ENCODE data around the gene PLCB4.

PLCB4 gene

DNA sequence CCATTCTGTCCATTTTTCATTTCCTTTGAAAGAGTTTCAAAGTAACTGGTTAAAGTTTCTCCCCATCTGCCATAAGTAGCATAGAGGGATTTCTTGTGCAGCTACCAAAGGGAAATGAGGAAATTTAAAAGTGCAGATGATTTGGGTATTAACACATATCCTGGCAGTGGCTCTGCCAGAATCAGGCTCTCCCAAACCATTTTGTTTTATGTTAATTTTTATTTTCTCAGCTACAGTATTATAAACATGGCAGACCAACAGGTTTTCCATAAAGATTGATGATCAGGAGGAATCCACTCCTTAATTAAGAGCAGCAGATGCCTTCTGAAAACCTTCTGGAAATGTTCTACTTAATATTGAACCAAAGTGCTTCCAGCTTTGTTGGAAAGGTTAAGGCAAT is 13.9 kb downstream of the PLCB4 start:
- H3K4me3 ChIP-seq (replicated peaks; ENCODE audit: low read depth, low read length): no peak overlapping the region
- TF ChIP-seq, protein P1, sequence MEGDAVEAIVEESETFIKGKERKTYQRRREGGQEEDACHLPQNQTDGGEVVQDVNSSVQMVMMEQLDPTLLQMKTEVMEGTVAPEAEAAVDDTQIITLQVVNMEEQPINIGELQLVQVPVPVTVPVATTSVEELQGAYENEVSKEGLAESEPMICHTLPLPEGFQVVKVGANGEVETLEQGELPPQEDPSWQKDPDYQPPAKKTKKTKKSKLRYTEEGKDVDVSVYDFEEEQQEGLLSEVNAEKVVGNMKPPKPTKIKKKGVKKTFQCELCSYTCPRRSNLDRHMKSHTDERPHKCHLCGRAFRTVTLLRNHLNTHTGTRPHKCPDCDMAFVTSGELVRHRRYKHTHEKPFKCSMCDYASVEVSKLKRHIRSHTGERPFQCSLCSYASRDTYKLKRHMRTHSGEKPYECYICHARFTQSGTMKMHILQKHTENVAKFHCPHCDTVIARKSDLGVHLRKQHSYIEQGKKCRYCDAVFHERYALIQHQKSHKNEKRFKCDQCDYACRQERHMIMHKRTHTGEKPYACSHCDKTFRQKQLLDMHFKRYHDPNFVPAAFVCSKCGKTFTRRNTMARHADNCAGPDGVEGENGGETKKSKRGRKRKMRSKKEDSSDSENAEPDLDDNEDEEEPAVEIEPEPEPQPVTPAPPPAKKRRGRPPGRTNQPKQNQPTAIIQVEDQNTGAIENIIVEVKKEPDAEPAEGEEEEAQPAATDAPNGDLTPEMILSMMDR (IDR thresholded peaks at IDR 0.05; ENCODE audit: low read length, missing control alignments): no peak

DNA sequence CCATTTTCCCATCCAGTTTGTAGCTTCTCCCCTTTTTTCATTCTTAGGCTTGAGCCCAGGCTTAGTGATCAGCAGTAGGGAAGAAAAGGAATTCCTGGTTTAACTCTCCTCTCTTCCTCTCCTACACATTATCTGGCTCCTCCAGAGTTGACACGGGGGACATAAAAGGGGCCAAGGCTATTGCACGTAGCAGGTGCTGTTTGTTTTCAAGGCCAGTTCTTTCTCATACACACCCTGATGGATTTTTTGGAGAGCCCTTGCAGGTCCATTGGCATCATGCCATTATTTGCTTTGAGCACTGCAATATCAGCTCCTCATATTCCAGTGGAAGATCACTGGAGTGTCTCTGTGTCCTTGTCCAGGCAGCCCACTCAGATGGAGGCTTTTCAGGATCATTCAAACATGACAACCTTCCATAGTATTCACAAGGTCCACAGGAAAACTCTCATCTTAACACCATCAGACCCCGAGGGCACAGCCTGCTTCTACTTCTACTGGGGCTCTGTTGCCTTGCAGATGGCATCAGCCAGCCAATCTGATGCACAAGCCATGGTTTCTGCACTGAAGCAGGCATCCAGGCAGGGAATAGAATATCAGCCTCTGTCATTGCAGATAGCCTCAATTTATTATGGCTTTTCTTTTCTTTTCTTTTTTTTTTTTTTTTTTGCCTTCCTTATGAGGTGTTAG is 18.8 kb downstream of the PLCB4 start:
- TF ChIP-seq, protein P1 (IDR thresholded peaks at IDR 0.05; ENCODE audit: low read length, missing control alignments): no peak
- no peak overlapping the region for H3K4me3 ChIP-seq (replicated peaks; ENCODE audit: low read depth, low read length)
- no peak for DNase-seq (ENCODE audit: low read depth)

More for the DNA sequence above, 13.9 kb downstream of the PLCB4 start:
- DNase-seq (ENCODE audit: low read depth): no peak

DNA sequence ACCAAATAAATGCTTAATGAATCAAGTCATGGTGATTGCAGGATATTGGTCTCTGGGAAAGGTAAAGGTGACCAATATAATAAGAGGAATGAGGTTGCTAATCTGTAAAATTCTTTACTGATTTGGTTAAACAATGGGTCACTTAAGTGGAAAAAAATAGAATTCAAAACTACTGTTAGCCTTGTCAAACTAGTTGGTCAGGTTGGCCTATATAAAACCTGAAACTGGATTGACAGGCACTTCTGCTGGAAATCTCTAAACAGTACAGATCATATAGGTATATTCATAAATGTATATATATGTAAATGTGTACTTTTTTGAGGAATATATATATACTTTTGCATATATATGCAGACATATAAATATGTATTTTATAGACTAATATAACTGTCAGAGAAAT is 19.7 kb downstream of the PLCB4 start:
- DNase-seq (ENCODE audit: low read depth): no peak
- no peak overlapping the region for H3K4me3 ChIP-seq (replicated peaks; ENCODE audit: low read depth, low read length)
- TF ChIP-seq, protein P1 (IDR thresholded peaks at IDR 0.05; ENCODE audit: low read length, missing control alignments): no peak

DNA sequence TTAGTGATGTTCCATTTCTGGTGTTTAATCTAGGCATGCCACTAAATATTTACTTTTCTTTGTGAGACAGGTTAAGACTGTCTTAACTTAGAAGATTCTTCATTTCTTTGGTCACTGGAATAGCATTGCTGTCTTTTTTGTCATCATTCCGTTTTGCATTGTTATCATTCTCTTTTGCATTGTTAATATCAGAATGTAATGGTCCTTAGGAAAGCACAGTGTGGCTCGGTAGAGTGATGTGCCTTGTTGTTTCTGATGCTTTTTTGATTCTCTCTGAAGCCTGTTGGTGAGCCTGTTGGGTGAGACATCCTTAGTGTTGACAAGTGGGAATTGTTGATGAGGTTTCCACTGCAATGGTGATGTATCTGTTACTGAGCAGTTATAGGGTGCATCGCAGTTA is 23.2 kb downstream of the PLCB4 start:
- no peak for DNase-seq (ENCODE audit: low read depth)
- no peak overlapping the region for H3K4me3 ChIP-seq (replicated peaks; ENCODE audit: low read depth, low read length)
- TF ChIP-seq, protein P1 (IDR thresholded peaks at IDR 0.05; ENCODE audit: low read length, missing control alignments): no peak

DNA sequence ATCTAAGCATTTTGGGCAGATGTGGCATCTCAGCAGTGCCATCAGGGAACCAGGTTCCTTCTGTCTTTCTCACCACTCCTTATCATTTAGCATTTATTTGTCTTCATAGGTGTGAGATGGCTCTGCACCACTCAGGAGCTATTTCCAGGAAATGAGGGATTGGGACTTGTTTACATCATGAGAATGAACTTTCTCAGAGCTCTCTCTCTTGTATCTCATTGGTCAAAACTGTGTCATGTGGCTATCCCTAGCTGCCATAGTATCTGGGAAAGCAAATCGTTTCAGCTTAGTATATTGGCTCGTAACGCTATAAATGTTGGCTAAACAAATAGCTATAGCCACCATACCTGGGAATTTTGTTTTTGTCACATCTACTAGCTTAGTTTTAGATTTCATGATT is 23.8 kb downstream of the PLCB4 start:
- TF ChIP-seq, protein P1 (IDR thresholded peaks at IDR 0.05; ENCODE audit: low read length, missing control alignments): no peak
- DNase-seq (ENCODE audit: low read depth): no peak
- no peak overlapping the region for H3K4me3 ChIP-seq (replicated peaks; ENCODE audit: low read depth, low read length)

DNA sequence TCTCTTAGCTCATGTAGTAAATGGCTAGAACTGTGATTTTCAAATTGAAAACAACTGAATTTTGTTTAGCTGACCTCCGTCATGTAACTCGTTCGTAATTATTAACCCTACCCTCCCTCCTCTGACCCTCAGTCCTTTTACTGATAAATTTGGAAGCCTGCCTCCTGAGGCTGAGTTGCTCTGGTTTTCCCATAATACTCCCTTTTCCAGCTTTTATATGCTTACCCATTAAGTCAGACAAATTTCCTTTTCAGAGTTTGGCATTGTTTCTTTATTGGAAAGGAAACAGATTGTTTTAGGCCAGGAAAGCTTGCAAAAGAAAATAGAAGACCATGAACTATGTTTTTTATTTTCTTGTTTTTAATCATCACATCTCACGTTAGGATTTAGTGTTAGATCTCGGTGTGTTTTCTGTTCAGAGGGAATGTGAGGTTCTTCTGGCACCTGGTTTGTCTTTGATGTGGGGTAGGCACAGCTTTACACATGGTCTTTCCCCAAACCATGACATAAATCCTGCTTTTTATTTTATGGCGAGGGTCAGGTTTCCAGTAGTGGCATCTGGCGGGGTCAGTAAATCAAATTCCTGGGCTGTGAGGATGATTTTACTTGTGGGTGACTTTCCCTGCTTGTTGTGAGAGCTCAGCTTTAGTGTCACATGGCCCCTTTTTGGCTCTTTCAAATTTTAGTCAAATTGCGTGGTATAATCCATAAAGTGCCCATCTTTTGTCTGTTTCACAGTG is 24.5 kb downstream of the PLCB4 start:
- no peak for DNase-seq (ENCODE audit: low read depth)
- no peak overlapping the region for H3K4me3 ChIP-seq (replicated peaks; ENCODE audit: low read depth, low read length)
- TF ChIP-seq, protein P1 (IDR thresholded peaks at IDR 0.05; ENCODE audit: low read length, missing control alignments): no peak

All from fibroblast of pulmonary artery (primary cell).